Measurements from ENCODE around the gene NDUFB10.

The NDUFB10 gene

DNA sequence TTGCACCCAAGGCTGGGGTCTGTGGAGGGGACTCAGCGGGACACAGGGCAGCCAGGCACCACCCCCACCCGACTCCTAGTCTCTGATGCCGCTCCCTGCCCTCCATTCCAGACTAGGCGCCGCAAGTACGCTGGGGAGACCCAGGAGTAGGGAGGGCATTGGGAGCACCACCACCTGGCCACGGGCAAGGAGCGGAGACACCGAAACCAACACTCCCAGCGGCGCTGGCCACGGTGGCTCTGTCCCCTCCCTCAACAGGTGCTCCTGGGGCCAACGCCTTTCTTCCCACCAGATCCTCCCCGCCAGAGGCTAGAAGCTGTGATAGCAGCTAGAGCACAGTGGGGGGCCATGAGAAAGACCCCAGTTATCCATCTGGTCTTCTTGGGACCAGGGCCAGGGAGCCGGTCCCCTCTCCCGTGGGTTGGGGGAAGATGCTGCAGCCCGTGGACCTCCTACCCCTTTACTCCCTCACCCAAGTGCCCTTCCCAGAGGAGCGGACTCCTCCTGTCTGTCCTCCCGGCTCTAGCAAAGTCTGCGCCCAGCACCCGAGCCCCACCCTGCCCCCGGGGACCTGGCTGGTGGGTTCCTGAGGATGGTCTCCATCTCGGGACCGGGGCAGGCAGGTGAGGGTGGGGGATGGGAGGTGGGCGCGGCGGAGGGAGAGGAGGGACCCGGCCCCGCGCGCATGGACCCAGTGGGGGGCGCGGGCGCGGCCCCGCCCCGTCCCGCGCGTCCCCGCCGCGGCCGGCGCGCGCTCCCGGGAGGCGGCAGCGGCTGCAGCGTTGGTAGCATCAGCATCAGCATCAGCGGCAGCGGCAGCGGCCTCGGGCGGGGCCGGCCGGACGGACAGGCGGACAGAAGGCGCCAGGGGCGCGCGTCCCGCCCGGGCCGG lies 30.1 kb downstream of the NDUFB10 start, which contains the start of gene SYNGR3:
Gene SYNGR3 (plus strand): TSS at position 762 of the 892 bp plus-strand sequence. CDS start 133 bp downstream, outside the sequence.
- no peak for DNase-seq

DNA sequence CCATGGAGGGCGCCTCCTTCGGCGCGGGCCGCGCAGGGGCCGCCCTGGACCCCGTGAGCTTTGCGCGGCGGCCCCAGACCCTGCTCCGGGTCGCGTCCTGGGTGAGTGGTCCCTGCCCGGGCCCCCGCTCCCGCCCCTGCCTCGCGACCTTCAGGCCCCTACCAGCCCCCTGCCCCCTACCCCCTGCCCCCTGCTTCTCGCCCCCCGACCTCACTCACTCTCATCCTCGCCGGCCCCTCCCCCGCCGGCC lies 30.7 kb downstream of the NDUFB10 start:
- DNase-seq = no peak

DNA sequence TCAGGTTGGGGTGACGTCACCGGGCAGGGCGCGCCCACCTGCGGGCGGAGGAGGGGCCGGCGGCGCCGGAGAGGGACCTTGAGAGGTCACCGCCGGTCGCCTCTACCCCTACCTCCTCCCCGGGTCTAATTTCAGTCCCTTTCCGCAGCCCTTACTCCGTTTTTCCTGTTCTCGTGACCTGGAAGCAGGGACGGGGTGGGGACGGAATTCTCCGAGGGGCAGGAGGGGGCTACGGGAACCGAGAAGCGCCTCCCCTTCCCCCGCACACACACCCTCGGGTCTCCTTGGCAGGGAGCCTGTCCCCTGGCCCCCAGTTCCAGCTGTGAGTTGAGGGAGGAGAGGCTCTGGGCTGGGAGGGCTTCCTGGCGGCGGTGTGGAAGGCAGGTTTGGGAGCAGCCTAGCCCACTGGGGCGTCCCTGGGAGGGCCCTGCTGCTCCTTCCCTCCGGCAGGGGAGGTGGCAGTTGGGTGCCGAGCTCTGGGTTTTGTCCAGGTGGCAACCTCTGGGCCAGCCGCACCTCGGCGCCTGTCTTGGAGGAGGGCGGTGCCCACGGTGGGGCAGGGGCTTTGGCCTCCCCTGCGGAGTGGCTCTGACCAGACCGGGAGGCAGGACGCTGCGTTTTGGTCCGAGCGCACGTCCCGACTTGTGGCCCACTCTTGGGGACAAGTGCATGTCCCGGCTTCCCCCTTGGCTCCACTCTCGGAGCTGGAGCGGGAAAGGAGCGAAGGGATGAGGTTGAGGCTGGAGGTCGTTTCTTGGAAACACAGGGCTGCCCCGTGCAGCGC lies 31.2 kb downstream of the NDUFB10 start:
- peak; percentile 67 for DNase-seq

DNA sequence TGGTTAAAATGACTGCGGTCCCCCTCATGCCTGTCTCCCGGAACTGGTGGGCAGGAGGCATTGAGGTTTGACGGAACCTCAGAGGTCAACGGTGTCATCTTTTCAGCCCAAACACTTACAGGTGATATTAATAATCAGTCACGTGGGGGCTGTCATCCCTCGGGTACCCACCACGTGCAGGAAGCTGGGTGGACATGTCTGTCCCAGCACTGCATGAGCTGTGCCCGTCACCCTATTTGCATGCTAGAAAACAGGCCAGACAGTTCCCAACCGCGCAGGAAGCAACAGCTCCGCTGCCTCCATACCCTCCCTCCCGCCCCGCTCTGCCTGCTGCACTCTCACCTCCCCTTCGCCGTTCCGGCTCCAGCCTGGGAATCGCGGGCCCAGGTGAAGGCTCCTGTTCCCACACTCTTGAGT lies 31.8 kb downstream of the NDUFB10 start:
- peak; percentile 74 for DNase-seq

DNA sequence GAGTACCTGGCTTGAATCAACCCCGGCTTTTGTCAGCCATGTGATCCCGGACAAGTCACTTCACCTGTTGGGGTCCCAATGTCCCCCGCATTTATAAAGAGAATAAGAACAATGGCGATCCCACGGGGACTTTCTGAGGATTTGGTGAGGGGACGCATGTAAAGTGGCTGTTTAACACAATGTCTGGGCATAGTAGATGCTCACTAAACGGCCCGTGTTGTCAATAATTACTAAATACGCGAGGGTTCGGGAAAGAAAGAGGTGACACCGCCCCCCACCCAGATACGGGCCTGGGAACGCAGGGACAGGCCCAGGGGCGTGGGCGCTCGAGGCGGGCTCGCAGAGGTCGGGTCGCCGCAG lies 32.2 kb downstream of the NDUFB10 start:
- no peak for DNase-seq

DNA sequence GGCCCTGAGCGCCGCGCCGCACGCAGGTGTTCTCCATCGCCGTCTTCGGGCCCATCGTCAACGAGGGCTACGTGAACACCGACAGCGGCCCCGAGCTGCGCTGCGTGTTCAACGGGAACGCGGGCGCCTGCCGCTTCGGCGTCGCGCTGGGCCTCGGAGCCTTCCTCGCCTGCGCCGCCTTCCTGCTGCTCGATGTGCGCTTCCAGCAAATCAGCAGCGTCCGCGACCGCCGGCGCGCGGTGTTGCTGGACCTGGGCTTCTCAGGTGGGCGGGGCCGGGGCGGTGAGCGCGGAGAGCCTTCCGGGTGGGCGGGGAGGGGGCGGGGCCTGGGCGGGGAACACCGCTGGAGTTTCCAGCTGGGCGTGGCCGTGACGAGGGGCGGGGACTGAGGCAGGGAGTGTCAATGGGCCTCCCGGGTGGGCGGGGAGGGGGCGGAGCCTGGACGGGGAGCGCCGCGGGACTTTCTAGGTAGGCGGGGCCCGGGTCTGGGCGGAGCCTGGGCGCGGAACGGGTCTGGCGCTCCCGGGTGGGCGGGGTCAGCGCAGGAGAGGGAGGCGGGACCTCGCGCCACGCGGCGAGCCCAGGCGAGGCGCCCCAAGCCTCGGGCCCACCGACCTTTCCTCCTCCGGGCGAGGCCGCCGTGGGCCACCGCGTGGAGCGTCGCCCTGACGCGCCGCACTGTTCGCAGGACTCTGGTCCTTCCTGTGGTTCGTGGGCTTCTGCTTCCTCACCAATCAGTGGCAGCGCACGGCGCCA lies 32.8 kb downstream of the NDUFB10 start:
- DNase-seq = peak; percentile 99

DNA sequence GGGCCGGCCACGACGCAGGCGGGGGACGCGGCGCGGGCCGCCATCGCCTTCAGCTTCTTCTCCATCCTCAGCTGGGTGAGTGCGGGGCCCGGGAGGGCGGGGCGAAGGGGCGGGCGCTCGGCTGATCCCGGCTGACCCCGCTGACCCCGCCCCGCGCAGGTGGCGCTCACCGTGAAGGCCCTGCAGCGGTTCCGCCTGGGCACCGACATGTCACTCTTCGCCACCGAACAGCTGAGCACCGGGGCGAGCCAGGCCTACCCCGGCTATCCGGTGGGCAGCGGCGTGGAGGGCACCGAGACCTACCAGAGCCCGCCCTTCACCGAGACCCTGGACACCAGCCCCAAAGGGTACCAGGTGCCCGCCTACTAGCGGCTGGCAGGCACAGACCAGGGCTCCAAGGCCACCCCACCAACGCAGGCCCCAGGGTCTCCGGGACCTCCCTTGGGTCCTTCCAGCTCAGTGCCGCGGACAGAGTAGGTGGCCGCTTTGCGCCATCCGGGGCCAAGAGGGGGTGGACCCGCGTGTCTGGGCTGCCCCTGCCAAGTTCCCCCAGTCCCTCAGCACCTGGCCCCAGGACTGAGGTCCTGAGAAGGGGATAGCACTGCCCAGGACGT lies 33.5 kb downstream of the NDUFB10 start:
- no peak for DNase-seq

DNA sequence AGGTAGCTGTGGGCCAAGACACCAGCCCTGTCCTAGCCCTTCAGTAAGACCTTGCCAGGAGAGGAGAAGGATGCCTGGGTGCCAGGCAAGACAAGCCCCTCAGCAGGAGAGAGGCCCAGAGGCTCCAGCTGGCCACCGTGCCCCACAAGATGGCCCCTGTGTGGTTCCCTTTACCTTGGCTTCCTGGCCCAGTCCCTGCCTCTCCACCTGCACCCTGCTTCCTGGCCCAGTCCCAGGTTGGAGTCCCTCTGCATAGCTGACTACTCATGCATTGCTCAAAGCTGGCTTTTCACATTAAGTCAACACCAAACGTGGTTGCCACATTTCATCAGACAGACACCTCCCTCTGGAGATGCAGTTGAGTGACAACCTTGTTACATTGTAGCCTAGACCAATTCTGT lies 34.4 kb downstream of the NDUFB10 start:
- no peak for DNase-seq

DNA sequence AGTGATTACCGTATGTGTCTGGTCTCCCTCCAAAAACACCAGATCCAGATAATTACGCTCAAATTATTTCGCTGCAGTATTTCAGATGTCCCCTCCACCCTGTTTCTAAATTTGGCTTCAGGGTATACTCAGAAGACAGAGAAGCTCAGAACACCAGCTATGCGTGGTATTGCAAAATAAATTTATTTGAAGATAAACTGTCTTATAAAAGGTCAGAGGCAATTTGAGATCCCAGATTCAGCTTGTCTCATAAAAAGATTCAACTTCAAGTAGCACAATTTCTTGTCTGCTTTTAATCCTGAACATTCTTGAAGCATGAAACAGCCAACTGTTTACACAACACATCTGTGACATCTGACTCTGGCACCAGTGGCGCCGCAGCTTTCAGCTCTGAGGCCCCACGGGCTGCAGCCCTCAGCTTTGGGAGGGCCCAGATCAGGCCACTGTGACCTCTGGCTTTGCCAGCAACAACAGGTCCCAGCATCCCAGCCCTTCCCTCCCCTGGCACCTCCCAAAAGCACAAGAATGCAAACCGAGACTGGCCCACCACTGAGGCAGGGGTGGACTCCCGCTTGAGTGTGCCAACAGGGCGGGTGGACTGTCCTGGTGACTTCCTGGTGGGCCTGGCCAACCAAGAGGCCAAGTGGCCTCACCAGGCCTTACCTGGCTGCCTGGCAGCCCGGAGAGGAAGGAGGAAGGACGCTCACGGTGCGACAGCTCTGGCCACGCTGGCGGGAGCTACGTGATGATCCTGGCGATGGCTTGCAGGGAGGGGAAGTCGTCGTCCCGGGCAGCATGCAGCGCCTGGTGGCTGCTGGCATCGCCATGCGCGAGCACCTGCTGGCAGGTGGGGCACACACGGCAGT lies 38.4 kb downstream of the NDUFB10 start:
- no peak for DNase-seq

DNA sequence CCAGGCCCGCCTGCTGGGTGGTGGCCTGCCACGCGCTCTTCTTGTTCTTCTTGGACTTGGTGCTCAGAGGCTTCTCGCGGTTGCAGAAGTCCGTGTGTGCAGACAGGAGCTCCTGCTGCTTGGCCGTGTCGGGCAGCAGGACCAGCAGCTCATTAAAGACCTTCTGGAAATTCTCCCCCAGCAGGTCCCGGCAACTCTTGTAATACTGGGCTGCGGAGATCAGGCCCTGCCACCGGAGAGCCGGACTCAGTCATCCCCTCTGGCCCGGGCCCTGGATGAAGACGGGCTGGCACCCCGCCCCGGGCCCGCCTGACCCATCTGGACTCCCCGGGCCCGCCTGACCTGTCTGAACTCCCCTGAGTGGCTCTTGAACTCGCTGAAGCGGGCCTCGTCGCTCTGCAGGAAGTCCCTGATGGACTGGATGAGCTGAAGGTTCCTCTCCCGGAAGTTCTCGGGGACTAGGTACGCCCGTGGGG lies 39.1 kb downstream of the NDUFB10 start:
- no peak for DNase-seq

DNA sequence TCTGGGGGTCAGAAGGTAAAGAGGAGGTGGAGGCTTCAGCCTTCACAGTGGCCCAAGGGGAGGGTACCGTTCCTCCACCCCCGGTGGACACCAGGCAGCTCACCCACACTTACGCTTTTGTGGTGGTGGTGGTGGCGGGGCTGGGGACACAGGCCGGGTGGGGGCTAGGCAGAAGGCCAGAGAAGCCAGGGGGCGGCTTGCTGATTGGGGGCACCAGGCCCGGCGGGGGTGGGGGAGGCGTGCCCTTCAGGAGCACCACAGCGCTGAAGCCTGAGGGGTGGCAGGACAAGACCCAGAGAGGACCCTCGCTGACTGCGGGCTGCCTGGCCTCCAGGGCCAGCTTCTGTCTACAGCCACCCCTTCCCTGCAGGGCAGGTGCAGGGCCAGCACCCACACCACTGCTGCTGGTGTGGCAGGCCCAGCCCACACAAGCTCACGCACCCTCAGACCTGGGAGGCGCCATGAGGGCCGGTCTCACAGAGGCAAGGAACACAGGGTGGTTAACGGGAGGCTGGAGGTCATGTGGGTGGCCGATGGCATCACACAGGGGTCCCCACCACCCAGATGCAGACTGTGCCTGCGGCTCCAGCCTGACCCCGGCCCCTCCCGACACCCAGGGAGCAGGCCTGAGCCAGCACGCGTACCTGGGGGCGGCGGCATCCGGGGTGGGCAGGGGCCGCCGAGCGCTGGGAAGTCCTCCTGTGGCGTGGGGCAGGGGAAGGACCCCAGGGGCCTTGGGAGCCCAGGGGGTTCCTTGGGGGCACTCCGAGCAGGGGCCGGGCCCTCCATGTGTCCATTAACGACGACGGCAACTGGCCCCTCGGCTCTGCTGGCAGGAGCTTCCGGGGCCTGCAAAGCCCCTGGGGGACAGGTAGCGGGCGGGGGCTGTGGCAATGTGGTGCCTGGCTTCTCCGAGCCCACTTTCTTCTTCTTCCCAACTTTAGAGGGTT lies 39.8 kb downstream of the NDUFB10 start:
- DNase-seq = no peak

DNA sequence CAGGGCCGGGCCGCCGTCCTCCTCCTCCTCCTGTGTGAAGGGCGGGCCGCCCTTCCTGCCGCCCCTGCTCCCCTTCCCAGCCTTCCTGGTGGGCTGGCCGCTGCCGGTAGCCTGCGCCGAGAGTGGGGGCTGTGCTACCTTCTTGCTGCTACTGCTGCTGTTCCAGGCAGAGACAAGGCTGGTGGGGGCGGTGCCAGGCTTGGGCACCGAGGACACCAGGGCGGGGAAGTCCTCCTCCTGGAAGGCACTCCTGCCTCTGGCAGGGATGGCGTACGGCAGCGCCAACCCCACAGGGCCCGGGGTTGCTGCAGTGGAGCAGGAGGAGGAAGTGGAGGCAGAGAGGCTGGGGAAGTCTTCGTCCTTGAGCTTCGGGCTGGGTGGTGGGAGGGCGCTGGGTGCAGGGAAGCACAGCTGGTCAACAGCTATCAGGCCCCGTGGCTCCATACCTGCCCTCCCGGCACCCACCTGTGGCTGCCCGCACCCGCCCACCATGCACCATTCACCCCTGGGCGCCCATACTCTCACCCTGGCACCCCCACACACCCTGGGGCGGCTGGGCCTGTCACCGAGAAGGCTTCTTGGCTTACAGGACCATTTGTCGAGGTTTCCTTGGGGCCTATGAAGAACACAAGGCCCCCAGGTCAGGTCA lies 40.7 kb downstream of the NDUFB10 start:
- no peak for DNase-seq

DNA sequence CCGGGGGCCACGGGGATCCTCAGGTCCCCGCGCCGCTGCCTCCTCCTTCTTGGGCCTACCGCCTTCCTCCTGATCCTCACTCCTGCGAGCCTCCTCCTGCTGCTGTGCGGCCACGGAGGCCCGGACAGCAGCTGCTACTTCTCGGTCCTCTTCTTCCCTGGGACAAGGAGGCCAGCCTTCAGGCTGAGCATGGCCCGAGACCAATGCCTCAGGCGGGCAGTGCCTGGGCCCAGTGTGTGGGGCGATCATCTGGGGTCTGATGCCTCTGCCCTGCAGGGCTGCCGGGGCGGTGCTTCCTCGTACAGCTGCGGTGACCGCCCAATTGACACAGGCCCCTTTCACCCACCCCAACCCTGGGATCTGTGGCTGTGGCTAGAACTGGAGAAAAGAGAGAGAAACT lies 41.7 kb downstream of the NDUFB10 start:
- no peak for DNase-seq

DNA sequence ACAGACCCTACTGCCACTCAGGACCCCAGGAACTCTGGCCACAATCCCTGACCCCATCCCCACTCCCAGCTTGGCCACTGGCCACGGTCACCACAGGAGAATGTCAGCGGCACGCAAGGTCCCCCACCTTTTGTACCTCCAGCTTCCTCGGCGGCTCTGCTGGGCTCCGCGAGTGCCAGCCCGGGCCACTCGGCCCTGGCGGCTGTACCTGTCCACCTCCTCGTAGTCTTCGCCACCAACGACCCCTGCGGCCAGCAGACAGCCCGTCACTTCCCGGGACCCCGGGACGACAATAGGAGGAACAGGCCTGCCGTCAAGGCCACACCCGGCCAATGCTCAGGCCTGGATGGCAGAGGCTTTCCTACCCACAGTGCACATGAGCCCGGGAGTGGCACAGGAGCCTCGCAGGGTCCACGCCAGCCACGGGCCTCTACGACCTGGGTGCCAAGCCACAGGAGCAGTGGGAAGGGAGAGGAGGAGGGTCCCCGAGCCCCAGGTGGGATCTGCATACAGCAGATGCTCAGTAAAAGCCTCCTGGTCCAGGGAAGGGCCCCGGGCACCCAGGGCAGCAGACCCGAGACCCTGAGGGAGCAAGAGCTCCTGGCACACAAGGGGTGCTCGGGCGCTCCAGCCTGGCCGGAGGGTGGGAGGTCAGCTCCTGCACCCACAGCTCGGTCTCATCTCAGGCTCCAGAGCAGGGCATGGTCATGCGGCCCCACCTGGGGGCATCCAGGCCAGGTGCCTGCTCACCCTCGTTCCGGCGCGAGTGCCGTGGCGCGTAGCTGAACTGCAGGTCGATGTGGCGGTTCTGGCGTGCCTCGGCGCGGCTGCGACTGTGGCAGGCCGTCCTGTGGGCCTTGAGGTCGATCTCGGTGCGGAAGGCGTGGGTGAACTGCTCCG lies 42.4 kb downstream of the NDUFB10 start:
- no peak for DNase-seq

DNA sequence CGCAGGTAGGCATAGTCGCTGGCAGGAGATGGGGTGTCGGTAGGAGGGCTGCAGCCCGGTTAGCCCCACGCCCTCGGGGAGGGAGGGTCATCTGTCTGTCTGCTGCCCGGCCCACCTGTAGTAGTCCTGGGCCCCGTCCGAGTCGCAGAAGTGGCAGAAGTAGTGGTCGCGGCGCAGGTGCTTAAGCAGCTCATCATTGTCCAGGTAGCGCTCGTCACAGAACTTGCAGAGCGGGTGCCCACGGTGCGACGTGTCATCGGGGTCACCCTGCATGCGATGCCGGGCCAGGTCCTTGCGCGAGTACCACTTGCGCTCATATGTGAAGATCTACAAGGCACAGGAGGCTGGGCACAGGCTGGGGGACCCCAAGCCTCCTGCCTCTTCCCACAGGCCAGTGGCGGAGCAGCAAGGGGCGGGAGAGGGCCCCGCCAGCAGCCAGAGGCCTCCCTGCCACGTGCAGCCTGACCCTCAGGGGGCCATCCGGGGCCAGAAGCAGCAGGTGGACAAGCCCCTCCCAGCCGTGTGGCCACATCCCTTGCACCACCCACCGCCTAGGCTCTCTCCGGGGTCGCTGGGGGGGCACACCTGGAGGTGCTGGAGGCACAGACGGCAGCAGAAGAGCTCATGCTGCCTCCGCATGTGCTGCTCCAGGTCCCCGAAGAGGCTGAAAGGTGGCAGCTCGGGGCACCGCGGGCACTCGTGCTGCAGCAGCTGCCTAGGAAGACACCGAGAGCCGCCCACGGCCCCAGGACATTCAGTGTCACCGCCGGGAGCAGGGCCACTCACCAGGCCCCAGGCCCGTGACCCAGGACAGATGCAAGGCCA lies 43.3 kb downstream of the NDUFB10 start:
- no peak for DNase-seq

DNA sequence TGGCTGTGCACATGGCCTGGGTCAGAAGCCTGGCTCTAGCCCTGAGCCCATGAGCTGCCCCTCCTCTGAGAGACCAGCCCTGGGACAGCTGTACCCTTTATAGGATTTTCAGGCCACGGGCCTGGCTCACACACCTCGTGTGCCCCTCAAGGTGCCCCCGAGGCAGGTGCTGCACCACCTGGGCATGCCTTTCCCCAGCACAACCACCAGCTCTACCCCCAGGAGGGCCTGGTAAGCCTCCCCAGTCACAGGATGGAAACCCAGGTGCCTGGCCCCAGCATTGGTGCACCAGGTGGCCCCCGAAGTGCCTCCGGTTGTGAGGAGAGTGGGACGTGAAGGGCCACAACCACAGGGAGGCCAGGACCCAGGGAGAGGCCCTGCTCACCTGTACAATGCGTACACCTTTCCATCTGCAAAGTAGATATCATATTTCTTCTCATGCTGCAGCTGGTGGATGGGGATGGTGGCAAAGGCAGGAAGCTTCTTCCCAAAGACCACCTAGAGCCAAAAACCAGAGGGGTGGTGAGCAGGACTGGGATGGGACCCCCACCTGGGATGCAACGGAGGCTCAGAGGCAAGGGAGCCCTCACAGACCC lies 44.0 kb downstream of the NDUFB10 start:
- DNase-seq = no peak

DNA sequence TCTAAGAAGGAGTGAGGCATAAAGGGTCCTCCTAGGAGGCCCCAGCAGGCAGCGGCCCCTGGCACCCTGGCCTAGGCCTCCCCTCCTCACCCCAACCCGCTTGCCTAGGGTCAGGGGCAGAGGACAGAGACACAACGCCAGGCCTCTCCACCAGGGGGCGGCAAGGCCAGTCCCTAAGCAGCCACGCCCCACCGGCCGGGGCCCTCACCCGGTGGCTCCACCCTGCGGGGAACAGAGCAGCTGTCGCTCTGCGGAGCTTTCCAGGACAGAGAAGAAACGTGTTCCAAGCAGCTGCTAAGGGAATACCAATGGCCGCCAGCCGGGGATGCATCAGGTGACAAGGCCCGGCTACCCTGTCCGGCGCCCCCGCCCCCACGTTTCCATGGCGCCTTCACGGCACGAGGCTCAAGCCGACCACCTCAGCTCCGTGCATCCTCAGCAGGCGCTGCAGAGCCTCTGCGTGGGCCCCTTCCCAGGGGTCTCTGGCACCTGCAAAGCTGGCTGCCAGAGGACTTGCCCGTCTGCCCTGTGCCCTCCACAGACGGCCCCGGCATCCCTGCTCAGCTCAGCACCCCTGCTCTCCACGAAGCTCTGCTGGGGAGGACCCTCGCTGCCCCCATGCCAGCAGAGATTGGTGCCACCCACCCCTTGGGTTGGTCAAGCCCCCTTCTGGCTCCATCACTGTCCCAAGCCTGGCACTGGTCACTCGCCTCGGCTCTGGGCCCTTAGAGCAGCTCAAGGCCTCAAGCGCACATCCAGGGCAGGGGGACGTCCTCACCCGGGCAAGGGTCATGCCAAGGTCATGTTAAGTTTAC lies 44.7 kb downstream of the NDUFB10 start:
- DNase-seq = peak; percentile 88

Data from CD4-positive, alpha-beta T cell treated with Interleukin-12 subunit alpha and Interleukin-12 subunit beta, for 1 hour (primary cell).